Measurements from ENCODE around the gene HOXC6.

- TF ChIP-seq, protein P1, sequence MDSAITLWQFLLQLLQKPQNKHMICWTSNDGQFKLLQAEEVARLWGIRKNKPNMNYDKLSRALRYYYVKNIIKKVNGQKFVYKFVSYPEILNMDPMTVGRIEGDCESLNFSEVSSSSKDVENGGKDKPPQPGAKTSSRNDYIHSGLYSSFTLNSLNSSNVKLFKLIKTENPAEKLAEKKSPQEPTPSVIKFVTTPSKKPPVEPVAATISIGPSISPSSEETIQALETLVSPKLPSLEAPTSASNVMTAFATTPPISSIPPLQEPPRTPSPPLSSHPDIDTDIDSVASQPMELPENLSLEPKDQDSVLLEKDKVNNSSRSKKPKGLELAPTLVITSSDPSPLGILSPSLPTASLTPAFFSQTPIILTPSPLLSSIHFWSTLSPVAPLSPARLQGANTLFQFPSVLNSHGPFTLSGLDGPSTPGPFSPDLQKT (IDR thresholded peaks at IDR 0.05; ENCODE audit: borderline replicate concordance, low read depth, low read length), result no peak
- TF ChIP-seq SP2 (tag by site-specific recombination; IDR thresholded peaks at IDR 0.05) (no peak), ZBTB17 (tag by site-specific recombination; IDR thresholded peaks at IDR 0.05) (no peak), ZNF274 (IDR thresholded peaks at IDR 0.05; ENCODE audit: low read length) (no peak), ZNF274 (tag by site-specific recombination; IDR thresholded peaks at IDR 0.05; ENCODE audit: borderline replicate concordance) (no peak), ZNF175 (tag by site-specific recombination; IDR thresholded peaks at IDR 0.05) (no peak), ZNF768 (tag by site-specific recombination; IDR thresholded peaks at IDR 0.05) (no peak), PRDM4 (tag by site-specific recombination; IDR thresholded peaks at IDR 0.05) (no peak), MZF1 (tag by site-specific recombination; IDR thresholded peaks at IDR 0.05; ENCODE audit: borderline replicate concordance) (no peak), ZNF423 (tag by site-specific recombination; IDR thresholded peaks at IDR 0.05) (0 out of 2 replicates have a peak, but pooled peaks have one; percentile 48), ZNF138 (tag by site-specific recombination; IDR thresholded peaks at IDR 0.05; ENCODE audit: borderline replicate concordance) (no peak), ZBTB11 (tag by site-specific recombination; conservative IDR thresholded peaks at IDR 0.05; ENCODE audit: low read depth) (peak; percentile 48; the same call in 1 of the 2 replicates)
- TF ChIP-seq, protein P2, sequence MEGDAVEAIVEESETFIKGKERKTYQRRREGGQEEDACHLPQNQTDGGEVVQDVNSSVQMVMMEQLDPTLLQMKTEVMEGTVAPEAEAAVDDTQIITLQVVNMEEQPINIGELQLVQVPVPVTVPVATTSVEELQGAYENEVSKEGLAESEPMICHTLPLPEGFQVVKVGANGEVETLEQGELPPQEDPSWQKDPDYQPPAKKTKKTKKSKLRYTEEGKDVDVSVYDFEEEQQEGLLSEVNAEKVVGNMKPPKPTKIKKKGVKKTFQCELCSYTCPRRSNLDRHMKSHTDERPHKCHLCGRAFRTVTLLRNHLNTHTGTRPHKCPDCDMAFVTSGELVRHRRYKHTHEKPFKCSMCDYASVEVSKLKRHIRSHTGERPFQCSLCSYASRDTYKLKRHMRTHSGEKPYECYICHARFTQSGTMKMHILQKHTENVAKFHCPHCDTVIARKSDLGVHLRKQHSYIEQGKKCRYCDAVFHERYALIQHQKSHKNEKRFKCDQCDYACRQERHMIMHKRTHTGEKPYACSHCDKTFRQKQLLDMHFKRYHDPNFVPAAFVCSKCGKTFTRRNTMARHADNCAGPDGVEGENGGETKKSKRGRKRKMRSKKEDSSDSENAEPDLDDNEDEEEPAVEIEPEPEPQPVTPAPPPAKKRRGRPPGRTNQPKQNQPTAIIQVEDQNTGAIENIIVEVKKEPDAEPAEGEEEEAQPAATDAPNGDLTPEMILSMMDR (tag by site-specific recombination; IDR thresholded peaks at IDR 0.05), result no peak
Observed at GRCh38 chr12:54025499-54026405, 2.5 kb upstream of the HOXC6 start.
